Measurements from ENCODE around the gene NXNL2.

The NXNL2 gene

GRCh38 chr9:88527618-88528017 lies 7.4 kb upstream of the NXNL2 start:
- H3K9me3 ChIP-seq (ENCODE audit: severe bottlenecking): no peaks in the 10 kb centered on the region
- no peaks in the 10 kb centered on the region for H3K27me3 ChIP-seq (ENCODE audit: insufficient read depth, low read depth, severe bottlenecking)
- TF ChIP-seq CTCF (IDR thresholded peaks at IDR 0.05; ENCODE audit: low read depth, low read length): no peak
- no peak overlapping the region for H3K4me3 ChIP-seq (ENCODE audit: low read depth, low read length)
- DNase-seq: no peak
- H3K27ac ChIP-seq: no peak overlapping the region
- H3K36me3 ChIP-seq: no peaks in the 10 kb centered on the region

- Histone ChIP-seq H3K36me3 (no peaks in the 10 kb centered on the region), H3K4me3 (ENCODE audit: low read depth, low read length) (no peak overlapping the region), H3K9me3 (ENCODE audit: severe bottlenecking) (no peaks in the 10 kb centered on the region), H3K27me3 (ENCODE audit: insufficient read depth, low read depth, severe bottlenecking) (no peaks in the 10 kb centered on the region), H3K27ac (no peak overlapping the region)
- TF ChIP-seq CTCF (IDR thresholded peaks at IDR 0.05; ENCODE audit: low read depth, low read length): no peak
- DNase-seq: no peak
These were observed 6.7 kb upstream of the NXNL2 start for GRCh38 chr9:88528080-88528790.

DNA sequence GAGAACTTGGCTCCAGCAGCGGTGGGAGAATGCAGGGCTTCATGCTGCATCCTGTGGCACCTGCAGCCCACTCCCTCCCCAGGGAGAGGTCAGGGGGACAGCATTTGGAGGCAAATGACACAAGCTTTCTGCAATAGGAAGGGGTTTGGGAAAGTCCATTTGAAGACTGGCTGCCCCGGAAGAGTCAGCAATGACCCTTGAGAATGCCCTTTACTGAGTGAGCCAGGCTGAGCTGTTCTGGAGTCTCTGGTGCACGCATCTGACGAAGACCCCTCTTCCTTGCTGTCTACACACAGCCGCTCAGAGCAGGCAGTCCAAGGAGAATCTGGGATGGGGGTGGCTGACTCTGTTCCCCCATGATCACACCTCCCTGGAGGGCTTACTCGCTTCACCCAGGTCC lies 5.5 kb upstream of the NXNL2 start:
- Histone ChIP-seq H3K27me3 (ENCODE audit: insufficient read depth, low read depth, severe bottlenecking) (no peaks in the 10 kb centered on the region), H3K36me3 (no peaks in the 10 kb centered on the region), H3K27ac (no peak overlapping the region), H3K9me3 (ENCODE audit: severe bottlenecking) (no peaks in the 10 kb centered on the region), H3K4me3 (ENCODE audit: low read depth, low read length) (no peak overlapping the region)
- TF ChIP-seq CTCF (IDR thresholded peaks at IDR 0.05; ENCODE audit: low read depth, low read length): no peak
- DNase-seq: no peak

- H3K27me3 ChIP-seq (ENCODE audit: insufficient read depth, low read depth, severe bottlenecking): no peaks in the 10 kb centered on the region
- H3K36me3 ChIP-seq: no peaks in the 10 kb centered on the region
- TF ChIP-seq CTCF (IDR thresholded peaks at IDR 0.05; ENCODE audit: low read depth, low read length): no peak
- no peak for DNase-seq
- H3K4me3 ChIP-seq (ENCODE audit: low read depth, low read length): no peak overlapping the region
- no peaks in the 10 kb centered on the region for H3K9me3 ChIP-seq (ENCODE audit: severe bottlenecking)
- H3K27ac ChIP-seq: no peak overlapping the region
These were observed 4.9 kb upstream of the NXNL2 start for GRCh38 chr9:88530051-88530450.

DNA sequence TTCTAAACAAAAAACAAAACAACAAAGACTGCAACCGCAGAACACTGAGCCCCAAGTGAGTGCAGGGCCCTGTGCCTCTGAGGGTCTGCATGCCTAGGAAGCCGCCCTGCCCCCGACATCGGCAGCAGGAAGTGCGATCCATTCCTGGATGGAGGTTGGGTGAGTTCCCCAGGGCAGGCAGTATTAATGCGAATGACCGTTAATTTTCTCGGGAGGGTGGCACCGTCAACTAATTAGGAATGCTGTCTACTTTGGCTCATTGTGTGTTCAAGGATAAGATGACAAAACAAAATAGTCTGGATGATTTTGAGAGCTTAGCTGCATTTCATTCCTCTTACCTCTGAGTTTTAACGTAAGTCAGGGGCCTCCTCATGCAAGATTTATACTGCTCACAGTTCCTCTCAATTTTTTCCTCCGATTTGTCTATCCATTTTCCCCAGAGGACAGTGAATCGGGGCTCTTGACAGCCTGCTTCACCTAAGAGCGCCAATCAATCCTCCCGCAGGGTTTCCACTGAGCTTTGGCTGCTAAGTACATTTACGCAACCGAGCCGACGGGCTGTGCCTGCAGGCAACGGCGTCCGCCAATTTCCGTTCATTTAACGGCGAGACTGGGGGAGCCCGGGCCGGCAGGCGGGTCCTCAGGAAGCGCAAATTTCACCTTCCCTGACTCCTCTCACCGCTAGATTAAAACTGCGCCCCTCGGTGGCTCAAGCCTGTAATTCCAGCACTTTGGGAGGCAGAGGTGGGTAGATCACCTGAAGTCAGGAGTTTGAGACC lies 2.9 kb upstream of the NXNL2 start:
- no peak overlapping the region for H3K27ac ChIP-seq
- H3K36me3 ChIP-seq: no peaks in the 10 kb centered on the region
- H3K4me3 ChIP-seq (ENCODE audit: low read depth, low read length): no peak overlapping the region
- no peaks in the 10 kb centered on the region for H3K9me3 ChIP-seq (ENCODE audit: severe bottlenecking)
- no peaks in the 10 kb centered on the region for H3K27me3 ChIP-seq (ENCODE audit: insufficient read depth, low read depth, severe bottlenecking)
- TF ChIP-seq CTCF (IDR thresholded peaks at IDR 0.05; ENCODE audit: low read depth, low read length): no peak
- DNase-seq: no peak
